ENCODE results near the gene MRPL4. TPM values are rescaled to one million over a fixed set of nuclear protein-coding genes. Genes with fewer than 3 reads are reported as not detected.

Gene MRPL4
- total and polyA plus RNA-seq, 2 experiments from 2014 or later = 92.0 to 171 TPM

DNA sequence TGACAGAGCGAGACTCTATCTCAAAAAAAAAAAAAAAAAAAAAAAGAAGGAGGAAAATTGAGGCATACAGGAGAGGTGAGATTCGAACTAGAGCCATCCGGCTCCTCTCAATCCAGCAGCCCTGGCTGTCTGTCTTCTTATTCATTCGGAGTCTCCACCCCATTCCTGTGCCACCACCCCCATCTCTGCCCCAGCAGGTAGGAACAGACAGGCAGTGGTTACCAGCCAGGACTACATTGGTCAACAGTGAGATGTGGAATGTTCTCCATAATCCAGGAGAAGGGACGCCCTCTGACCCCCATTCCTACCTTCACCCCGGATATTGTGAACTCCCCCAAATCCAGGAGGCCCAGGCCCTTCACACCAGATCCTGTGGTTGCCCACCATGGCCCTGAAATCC lies 14.3 kb upstream of the MRPL4 start (continued):
- no peak for TF ChIP-seq EZH2 (IDR thresholded peaks at IDR 0.05; ENCODE audit: low read depth, unreplicated experiment)
- TF ChIP-seq, protein P1, sequence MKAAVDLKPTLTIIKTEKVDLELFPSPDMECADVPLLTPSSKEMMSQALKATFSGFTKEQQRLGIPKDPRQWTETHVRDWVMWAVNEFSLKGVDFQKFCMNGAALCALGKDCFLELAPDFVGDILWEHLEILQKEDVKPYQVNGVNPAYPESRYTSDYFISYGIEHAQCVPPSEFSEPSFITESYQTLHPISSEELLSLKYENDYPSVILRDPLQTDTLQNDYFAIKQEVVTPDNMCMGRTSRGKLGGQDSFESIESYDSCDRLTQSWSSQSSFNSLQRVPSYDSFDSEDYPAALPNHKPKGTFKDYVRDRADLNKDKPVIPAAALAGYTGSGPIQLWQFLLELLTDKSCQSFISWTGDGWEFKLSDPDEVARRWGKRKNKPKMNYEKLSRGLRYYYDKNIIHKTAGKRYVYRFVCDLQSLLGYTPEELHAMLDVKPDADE (IDR thresholded peaks at IDR 0.05) = no peak
- TF ChIP-seq, protein P2, sequence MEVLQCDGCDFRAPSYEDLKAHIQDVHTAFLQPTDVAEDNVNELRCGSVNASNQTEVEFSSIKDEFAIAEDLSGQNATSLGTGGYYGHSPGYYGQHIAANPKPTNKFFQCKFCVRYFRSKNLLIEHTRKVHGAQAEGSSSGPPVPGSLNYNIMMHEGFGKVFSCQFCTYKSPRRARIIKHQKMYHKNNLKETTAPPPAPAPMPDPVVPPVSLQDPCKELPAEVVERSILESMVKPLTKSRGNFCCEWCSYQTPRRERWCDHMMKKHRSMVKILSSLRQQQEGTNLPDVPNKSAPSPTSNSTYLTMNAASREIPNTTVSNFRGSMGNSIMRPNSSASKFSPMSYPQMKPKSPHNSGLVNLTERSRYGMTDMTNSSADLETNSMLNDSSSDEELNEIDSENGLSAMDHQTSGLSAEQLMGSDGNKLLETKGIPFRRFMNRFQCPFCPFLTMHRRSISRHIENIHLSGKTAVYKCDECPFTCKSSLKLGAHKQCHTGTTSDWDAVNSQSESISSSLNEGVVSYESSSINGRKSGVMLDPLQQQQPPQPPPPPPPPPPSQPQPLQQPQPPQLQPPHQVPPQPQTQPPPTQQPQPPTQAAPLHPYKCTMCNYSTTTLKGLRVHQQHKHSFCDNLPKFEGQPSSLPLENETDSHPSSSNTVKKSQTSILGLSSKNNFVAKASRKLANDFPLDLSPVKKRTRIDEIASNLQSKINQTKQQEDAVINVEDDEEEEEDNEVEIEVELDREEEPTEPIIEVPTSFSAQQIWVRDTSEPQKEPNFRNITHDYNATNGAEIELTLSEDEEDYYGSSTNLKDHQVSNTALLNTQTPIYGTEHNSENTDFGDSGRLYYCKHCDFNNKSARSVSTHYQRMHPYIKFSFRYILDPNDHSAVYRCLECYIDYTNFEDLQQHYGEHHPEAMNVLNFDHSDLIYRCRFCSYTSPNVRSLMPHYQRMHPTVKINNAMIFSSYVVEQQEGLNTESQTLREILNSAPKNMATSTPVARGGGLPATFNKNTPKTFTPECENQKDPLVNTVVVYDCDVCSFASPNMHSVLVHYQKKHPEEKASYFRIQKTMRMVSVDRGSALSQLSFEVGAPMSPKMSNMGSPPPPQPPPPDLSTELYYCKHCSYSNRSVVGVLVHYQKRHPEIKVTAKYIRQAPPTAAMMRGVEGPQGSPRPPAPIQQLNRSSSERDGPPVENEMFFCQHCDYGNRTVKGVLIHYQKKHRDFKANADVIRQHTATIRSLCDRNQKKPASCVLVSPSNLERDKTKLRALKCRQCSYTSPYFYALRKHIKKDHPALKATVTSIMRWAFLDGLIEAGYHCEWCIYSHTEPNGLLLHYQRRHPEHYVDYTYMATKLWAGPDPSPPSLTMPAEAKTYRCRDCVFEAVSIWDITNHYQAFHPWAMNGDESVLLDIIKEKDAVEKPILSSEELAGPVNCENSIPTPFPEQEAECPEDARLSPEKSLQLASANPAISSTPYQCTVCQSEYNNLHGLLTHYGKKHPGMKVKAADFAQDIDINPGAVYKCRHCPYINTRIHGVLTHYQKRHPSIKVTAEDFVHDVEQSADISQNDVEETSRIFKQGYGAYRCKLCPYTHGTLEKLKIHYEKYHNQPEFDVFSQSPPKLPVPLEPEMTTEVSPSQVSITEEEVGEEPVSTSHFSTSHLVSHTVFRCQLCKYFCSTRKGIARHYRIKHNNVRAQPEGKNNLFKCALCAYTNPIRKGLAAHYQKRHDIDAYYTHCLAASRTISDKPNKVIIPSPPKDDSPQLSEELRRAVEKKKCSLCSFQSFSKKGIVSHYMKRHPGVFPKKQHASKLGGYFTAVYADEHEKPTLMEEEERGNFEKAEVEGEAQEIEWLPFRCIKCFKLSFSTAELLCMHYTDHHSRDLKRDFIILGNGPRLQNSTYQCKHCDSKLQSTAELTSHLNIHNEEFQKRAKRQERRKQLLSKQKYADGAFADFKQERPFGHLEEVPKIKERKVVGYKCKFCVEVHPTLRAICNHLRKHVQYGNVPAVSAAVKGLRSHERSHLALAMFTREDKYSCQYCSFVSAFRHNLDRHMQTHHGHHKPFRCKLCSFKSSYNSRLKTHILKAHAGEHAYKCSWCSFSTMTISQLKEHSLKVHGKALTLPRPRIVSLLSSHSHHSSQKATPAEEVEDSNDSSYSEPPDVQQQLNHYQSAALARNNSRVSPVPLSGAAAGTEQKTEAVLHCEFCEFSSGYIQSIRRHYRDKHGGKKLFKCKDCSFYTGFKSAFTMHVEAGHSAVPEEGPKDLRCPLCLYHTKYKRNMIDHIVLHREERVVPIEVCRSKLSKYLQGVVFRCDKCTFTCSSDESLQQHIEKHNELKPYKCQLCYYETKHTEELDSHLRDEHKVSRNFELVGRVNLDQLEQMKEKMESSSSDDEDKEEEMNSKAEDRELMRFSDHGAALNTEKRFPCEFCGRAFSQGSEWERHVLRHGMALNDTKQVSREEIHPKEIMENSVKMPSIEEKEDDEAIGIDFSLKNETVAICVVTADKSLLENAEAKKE (CRISPR knock-in tag; IDR thresholded peaks at IDR 0.05) = no peak
- TF ChIP-seq ZNF114 (CRISPR knock-in tag; IDR thresholded peaks at IDR 0.05) = no peak

DNA sequence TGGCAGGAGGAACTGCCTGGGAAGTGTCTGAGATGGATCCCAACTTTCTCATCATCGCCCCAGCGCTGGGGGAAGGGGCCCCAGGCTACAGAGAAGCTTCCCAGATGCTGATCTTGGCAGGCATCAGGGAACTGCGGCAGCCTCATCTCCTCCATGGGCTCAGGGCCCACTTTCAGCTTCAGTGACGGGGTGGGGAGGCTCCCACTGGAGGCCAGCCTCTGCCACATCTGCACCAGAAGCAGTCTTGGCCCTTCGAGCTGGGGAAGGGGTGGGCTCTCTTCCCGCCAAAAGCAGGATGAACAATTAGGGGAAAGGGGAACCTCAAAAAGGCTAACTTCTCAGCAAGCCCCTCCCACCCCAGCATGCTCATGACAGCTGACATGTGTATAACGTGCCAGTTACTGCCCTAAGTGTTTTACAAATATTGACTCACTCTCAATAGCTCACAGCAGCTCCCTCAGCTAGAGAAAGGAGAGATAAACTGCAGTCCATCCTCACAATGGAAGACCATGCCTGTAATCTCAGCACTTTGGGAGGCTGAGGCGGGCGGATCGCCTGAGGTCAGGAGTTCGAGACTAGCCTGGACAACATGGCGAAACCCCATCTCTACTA lies 13.7 kb upstream of the MRPL4 start:
- no peaks in the 10 kb centered on the region; the same call in 2 of the 3 replicates for H3K9me3 Mint-ChIP-seq
- no peak overlapping the region for H3K27ac Mint-ChIP-seq
- no peaks in the 10 kb centered on the region for H3K79me2 ChIP-seq (replicated peaks; ENCODE audit: insufficient read depth)
- no peak overlapping the region for H3K4me3 ChIP-seq
- DNase-seq (ENCODE audit: low spot score) (no peak), ATAC-seq (no peak)
- no peaks in the 10 kb centered on the region for H3K36me3 Mint-ChIP-seq (ENCODE audit: low read depth)
- H3K4me1 Mint-ChIP-seq = peaks cover 6% of the 10 kb centered on the region
- H3K4me1 ChIP-seq (ENCODE audit: insufficient read depth) = no peaks in the 10 kb centered on the region
- H3K27me3 Mint-ChIP-seq (ENCODE audit: insufficient read depth, low read depth, poor library complexity) = peaks cover 8% of the 10 kb centered on the region
- no peaks in the 10 kb centered on the region for H3K27me3 ChIP-seq (ENCODE audit: insufficient read depth)
- H3K4me3 Mint-ChIP-seq = no peak overlapping the region
- H3F3A ChIP-seq (replicated peaks; ENCODE audit: low read depth) = no peaks in the 10 kb centered on the region
- H3K4me2 ChIP-seq = no peak overlapping the region
- H3K27ac ChIP-seq (ENCODE audit: low read depth) = no peak overlapping the region
- no peaks in the 10 kb centered on the region for H3K9me2 ChIP-seq (ENCODE audit: insufficient read depth)
- H4K20me1 ChIP-seq (replicated peaks; ENCODE audit: insufficient read depth) = no peaks in the 10 kb centered on the region
- no peaks in the 10 kb centered on the region for H3K36me3 ChIP-seq (ENCODE audit: insufficient read depth)
- no peak overlapping the region for H2AFZ ChIP-seq
- TF ChIP-seq EZH2phosphoT487 (IDR thresholded peaks at IDR 0.05; ENCODE audit: unreplicated experiment) (no peak), ZNF114 (CRISPR knock-in tag; IDR thresholded peaks at IDR 0.05) (no peak), STAT1 (IDR thresholded peaks at IDR 0.05; ENCODE audit: unreplicated experiment) (no peak), EZH2 (IDR thresholded peaks at IDR 0.05; ENCODE audit: low read depth, unreplicated experiment) (no peak)
- TF ChIP-seq, protein P3, sequence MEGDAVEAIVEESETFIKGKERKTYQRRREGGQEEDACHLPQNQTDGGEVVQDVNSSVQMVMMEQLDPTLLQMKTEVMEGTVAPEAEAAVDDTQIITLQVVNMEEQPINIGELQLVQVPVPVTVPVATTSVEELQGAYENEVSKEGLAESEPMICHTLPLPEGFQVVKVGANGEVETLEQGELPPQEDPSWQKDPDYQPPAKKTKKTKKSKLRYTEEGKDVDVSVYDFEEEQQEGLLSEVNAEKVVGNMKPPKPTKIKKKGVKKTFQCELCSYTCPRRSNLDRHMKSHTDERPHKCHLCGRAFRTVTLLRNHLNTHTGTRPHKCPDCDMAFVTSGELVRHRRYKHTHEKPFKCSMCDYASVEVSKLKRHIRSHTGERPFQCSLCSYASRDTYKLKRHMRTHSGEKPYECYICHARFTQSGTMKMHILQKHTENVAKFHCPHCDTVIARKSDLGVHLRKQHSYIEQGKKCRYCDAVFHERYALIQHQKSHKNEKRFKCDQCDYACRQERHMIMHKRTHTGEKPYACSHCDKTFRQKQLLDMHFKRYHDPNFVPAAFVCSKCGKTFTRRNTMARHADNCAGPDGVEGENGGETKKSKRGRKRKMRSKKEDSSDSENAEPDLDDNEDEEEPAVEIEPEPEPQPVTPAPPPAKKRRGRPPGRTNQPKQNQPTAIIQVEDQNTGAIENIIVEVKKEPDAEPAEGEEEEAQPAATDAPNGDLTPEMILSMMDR (conservative IDR thresholded peaks at IDR 0.05; ENCODE audit: low read depth in 2 of 2) = no peak
